T-cell (primary cell): ENCODE measurements around the gene CDK2. TPM values are rescaled to one million over a fixed set of nuclear protein-coding genes. Genes with fewer than 3 reads are reported as not detected.

Experiments
- ATAC-seq, 4 experiments: fragments of 200-7000 bp in 3 of 4; fragments of 150-1000 bp in 1 of 4; cut with Tn5 transposase; replicated peaks in 1 of 4; 1 replicate in 3 of 4; 2 replicates in 1 of 4; pipeline ENCODE4 v1.10.0; 2021; ENCODE audit warnings: moderate library complexity in 3 of 4, mild to moderate bottlenecking in 2 of 4, moderate number of reproducible peaks in 1 of 4
- CTCF ChIA-PET, 2 donors: fragments of 300-600 bp; sonication (Branson Sonifier 250); formaldehyde crosslinking; loops; one replicate each; lab custom pipeline; 2022; ENCODE audit warnings: antibody characterized with exemption in 2 of 2; lab: Charles Lee
- POLR2A ChIA-PET, 2 donors: fragments of 300-600 bp; sonication (Branson Sonifier 250); formaldehyde crosslinking; loops; one replicate each; lab custom pipeline; 2022; ENCODE audit warnings: antibody characterized with exemption in 2 of 2; lab: Charles Lee
- DNase-seq, 35 experiments: peaks; one replicate each; pipeline versions ENCODE4 v3.0.0 to v3.0.0-alpha.2; 2013 to 2023
- H3K27ac ChIP-seq: one replicate; pipeline ENCODE4 v1.5.1; 2013; ENCODE audit warnings: low read length
- H3K27me3 ChIP-seq, 2 experiments: replicated peaks in 1 of 2; 1 replicate in 1 of 2; 2 replicates in 1 of 2; pipeline versions ENCODE4 v1.6.1 to v1.7.0; 2013; ENCODE audit warnings: low read length in 1 of 2, mixed read lengths in 1 of 2; ENCODE audit not compliant: control insufficient read depth in 2 of 2, insufficient read depth in 2 of 2; ENCODE audit errors: extremely low read depth in 1 of 2
- H3K36me3 ChIP-seq, 2 donors: 1 replicate in 1 of 2; 2 replicates in 1 of 2; pipeline versions ENCODE4 v1.6.1 to v1.7.0; 2013; ENCODE audit warnings: low read length in 1 of 2; ENCODE audit not compliant: control insufficient read depth in 2 of 2, insufficient read depth in 1 of 2; ENCODE audit errors: extremely low read depth in 1 of 2
- H3K4me1 ChIP-seq, 2 experiments: 1 replicate in 1 of 2; 2 replicates in 1 of 2; pipeline versions ENCODE4 v1.6.1 to v1.7.0; 2013; ENCODE audit warnings: low read length in 2 of 2, mixed read lengths in 1 of 2; ENCODE audit not compliant: insufficient read depth in 2 of 2, control insufficient read depth in 1 of 2; ENCODE audit errors: extremely low read depth in 1 of 2
- H3K4me3 ChIP-seq, 2 donors: 1 replicate in 1 of 2; 2 replicates in 1 of 2; pipeline versions ENCODE4 v1.5.1 to v1.7.0; 2013; ENCODE audit warnings: mild to moderate bottlenecking in 2 of 2, low read length in 1 of 2, moderate library complexity in 1 of 2; ENCODE audit not compliant: control insufficient read depth in 1 of 2; ENCODE audit errors: extremely low read depth in 1 of 2
- H3K9me3 ChIP-seq: 2 replicates; pipeline ENCODE4 v1.7.0; 2013
- H3K27ac Mint-ChIP-seq, 2 donors: one replicate each; pipeline ENCODE4 v1.8.0; 2020 to 2021; ENCODE audit warnings: mild to moderate bottlenecking in 2 of 2, mixed read lengths in 2 of 2
- H3K27me3 Mint-ChIP-seq, 2 donors: one replicate each; pipeline ENCODE4 v1.8.0; 2021 to 2022; ENCODE audit warnings: mixed read lengths in 2 of 2
- H3K36me3 Mint-ChIP-seq: one replicate; pipeline ENCODE4 v1.8.0; 2021; ENCODE audit warnings: mixed read lengths
- H3K4me1 Mint-ChIP-seq, 3 donors: one replicate each; pipeline ENCODE4 v1.8.0; 2020 to 2022; ENCODE audit warnings: mixed read lengths in 3 of 3, mild to moderate bottlenecking in 1 of 3
- H3K4me3 Mint-ChIP-seq, 3 donors: one replicate each; pipeline ENCODE4 v1.8.0; 2020 to 2022; ENCODE audit warnings: mild to moderate bottlenecking in 3 of 3, mixed read lengths in 3 of 3, moderate library complexity in 3 of 3
- H3K9me3 Mint-ChIP-seq, 3 donors: one replicate each; pipeline ENCODE4 v1.8.0; 2020 to 2022; ENCODE audit warnings: mixed read lengths in 3 of 3
- WGBS: methylation state at CpG from one replicate; pipeline ENCODE4 v1.1.5; 2013; ENCODE audit warnings: missing lambda C conversion rate; ENCODE audit not compliant: insufficient coverage; 5-methylcytosine and 5-hydroxymethylcytosine counted together
- total RNA-seq, 35 experiments: library from RNA in 6 of 35; stranded (reverse) in 6 of 35; fragments of 120-200 nt in 1 of 35; gene quantifications; one replicate each; pipeline versions ENCODE4 v1.2.1 to v1.2.4 and lab custom pipeline; 2013 to 2026

The CDK2 gene
- total RNA-seq, 5 donors from 2014 or later (not counting 1 experiment from before 2014, with no cell fraction given): 17.8 to 32.3 (median 23.3) TPM

DNA sequence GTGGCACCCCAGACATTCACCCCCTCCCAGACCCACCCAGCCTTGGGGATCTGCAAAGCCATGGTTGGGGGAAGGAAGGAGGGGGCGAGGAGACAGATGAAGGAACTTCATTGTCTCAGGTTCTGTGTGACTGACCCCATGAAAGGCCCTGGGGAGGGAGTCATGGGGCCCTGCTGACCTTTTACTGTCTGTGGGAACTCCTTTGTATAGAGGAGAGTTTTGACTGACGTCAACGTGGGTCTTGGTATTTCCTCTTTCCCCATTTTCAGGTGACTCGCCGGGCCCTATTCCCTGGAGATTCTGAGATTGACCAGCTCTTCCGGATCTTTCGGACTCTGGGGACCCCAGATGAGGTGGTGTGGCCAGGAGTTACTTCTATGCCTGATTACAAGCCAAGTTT, 4.1 kb downstream of the CDK2 start:
- ATAC-seq (no peak), DNase-seq (no peak)
- ChIA-PET CTCF (no interaction called here), POLR2A (interaction anchor here in 1 of 2 donors (0.6 kb wide), 1 partner anchor 158 kb away, joined by 4 read pairs; no protein-coding TSS in a partner anchor)
- no peak overlapping the region for H3K4me3 Mint-ChIP-seq
- Histone ChIP-seq H3K4me3 (no peak overlapping the region), H3K9me3 (no peaks in the 10 kb centered on the region), H3K27ac (no peak overlapping the region), H3K4me1 (peaks cover 22 to 40% of the 10 kb centered on the region in 2 experiments), H3K27me3 (no peaks in the 10 kb centered on the region), H3K36me3 (peaks cover 0 to 7% of the 10 kb centered on the region in 2 donors)
- no peak overlapping the region for H3K27ac Mint-ChIP-seq
- peaks cover 26 to 28% (median 28%) of the 10 kb centered on the region in 3 donors for H3K4me1 Mint-ChIP-seq
- H3K9me3 Mint-ChIP-seq: no peaks in the 10 kb centered on the region
- H3K27me3 Mint-ChIP-seq: no peaks in the 10 kb centered on the region
- no peaks in the 10 kb centered on the region for H3K36me3 Mint-ChIP-seq
- WGBS: 86% methylated on average over 1 of the region's 7 CpGs

- peaks cover 24 to 32% of the 10 kb centered on the region in 2 experiments for H3K4me1 ChIP-seq
- Mint-ChIP-seq H3K4me1 (peaks cover 23 to 27% (median 25%) of the 10 kb centered on the region in 3 donors), H3K27ac (peak overlapping the region in 1 of 2 donors; percentile 9), H3K4me3 (peak overlapping the region in 1 of 3 donors; percentile 29), H3K9me3 (no peaks in the 10 kb centered on the region), H3K27me3 (no peaks in the 10 kb centered on the region), H3K36me3 (no peaks in the 10 kb centered on the region)
- ChIA-PET CTCF (interaction anchor here in 1 of 2 donors (2.0 kb wide), 1 partner anchor 233 kb away, joined by 12 read pairs; no protein-coding TSS in a partner anchor), POLR2A (no interaction called here)
- H3K36me3 ChIP-seq: peaks cover 0 to 7% of the 10 kb centered on the region in 2 donors
- ATAC-seq (no peak), DNase-seq (no peak)
- no CpG with 5 or more reads among the region's 3 CpGs for WGBS
- no peaks in the 10 kb centered on the region for H3K9me3 ChIP-seq
- H3K27ac ChIP-seq: no peak overlapping the region
- H3K4me3 ChIP-seq: no peak overlapping the region
- H3K27me3 ChIP-seq: no peaks in the 10 kb centered on the region
These were observed 5.4 kb downstream of the CDK2 start for GRCh38 chr12:55972042-55972441.

- Histone ChIP-seq H3K27ac (peak overlapping the region; percentile 70), H3K27me3 (no peaks in the 10 kb centered on the region), H3K4me3 (peak overlapping the region; percentile 56 to 87), H3K36me3 (peaks cover 0 to 9% of the 10 kb centered on the region in 2 donors), H3K4me1 (peaks cover 20 to 27% of the 10 kb centered on the region in 2 experiments), H3K9me3 (no peaks in the 10 kb centered on the region)
- H3K4me3 Mint-ChIP-seq: peak overlapping the region in 1 of 3 donors; percentile 29
- no peaks in the 10 kb centered on the region for H3K36me3 Mint-ChIP-seq
- no peaks in the 10 kb centered on the region for H3K27me3 Mint-ChIP-seq
- ChIA-PET CTCF (interaction anchor here in 1 of 2 donors (0.7 to 2.0 kb wide), 2 partner anchors 234 to 651 kb away, joined by 4 to 12 read pairs; no protein-coding TSS in a partner anchor), POLR2A (interaction anchor here in 1 of 2 donors (0.7 kb wide), 1 partner anchor 23 kb away, joined by 6 read pairs; no protein-coding TSS in a partner anchor)
- no peaks in the 10 kb centered on the region for H3K9me3 Mint-ChIP-seq
- peaks cover 23 to 26% (median 25%) of the 10 kb centered on the region in 3 donors for H3K4me1 Mint-ChIP-seq
- ATAC-seq: no peak
- no CpG with 5 or more reads among the region's 1 CpG for WGBS
- H3K27ac Mint-ChIP-seq: peak overlapping the region in 1 of 2 donors; percentile 9
- no peak for DNase-seq
These were observed 5.8 kb downstream of the CDK2 start for GRCh38 chr12:55972456-55972855.

DNA sequence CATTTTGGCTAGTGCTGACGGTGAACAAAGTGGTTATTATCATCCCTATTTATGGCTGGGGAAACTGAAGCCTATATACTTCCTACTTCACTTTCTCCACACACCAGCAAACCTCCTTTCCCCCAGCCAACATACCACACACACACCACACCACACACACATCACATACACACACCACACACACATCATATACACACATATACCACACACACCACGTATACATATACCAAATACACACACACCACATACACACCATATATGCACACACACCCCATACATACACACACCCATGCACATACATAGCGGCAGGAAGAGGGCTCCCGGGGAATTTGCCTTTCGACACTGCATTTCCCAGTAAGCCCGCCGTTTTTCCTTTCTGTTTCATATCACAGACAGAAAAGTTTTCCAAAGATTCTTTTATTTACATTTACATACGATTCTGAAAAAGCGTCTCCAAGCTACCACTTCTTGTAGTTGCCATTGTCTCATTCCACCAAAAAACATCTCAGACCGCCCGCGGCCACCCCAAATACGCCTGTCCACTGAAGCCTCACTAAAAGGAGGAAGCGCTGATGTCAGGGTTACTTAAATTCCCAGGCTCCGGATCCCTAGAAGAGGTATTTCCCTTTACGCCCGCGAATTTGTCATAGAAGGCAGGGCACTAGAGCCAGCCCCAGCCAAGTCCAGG, 6.4 kb downstream of the CDK2 start:
- 0% methylated on average over 16 of the region's 18 CpGs for WGBS
- H3K4me3 ChIP-seq: peak overlapping the region; percentile 56 to 87
- no peak overlapping the region for H3K4me3 Mint-ChIP-seq

DNA sequence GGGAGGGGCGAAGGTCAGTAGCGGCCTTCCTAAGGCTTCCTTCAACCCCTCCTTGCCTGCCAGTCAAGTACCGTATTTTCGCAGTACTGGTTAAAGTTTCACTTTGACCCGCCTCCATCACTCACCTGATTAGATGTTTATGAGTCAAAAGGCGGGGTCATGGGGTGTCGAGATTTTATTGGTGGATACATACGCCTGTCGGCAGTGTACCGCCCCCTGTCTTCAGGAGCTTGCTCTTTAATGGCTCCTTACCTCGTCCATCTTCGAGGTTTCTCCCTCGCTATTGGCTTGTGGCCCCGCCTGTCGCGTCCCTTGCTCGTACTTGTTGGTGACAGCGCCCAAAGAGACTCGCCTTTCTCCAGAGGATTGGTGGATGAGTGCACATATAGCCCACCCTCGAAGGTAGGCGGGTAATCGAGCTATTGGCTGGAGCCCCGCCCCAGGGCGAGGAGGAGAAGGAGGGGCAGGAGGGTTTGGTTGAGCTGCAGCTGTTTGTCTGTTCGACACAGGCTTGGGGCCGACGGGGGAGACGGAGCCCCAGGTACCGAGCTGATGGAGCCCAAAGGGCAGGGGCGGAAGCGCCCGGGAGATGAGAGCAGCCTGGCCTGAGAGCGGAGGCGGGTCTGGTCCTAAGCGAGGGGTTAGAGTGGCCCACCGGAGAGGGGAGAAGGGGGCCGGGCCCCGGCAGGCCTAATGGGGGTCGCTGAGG, 7.1 kb downstream of the CDK2 start, which contains the start of gene RAB5B:
TSS of gene RAB5B (plus strand) at position 480 of the 709 bp plus-strand sequence. CDS start 12,883 bp downstream, outside the sequence.
- H3K9me3 Mint-ChIP-seq: no peaks in the 10 kb centered on the region
- Histone ChIP-seq H3K36me3 (peaks cover 0 to 9% of the 10 kb centered on the region in 2 donors), H3K4me3 (peak within 1 kb of the TSS; percentile 69 to 89), H3K9me3 (no peaks in the 10 kb centered on the region), H3K27me3 (no peaks in the 10 kb centered on the region), H3K27ac (peak within 1 kb of the TSS; percentile 70), H3K4me1 (peaks cover 18 to 21% of the 10 kb centered on the region in 2 experiments)
- no peak within 1 kb of the TSS for H3K27ac Mint-ChIP-seq
- H3K4me3 Mint-ChIP-seq: no peak within 1 kb of the TSS
- CTCF ChIA-PET: interaction anchor here (0.5 to 2.5 kb wide), 30 partner anchors 8 to 663 kb away, joined by 3 to 26 read pairs (median 4); partner anchors contain the start of genes DNAJC14 (in 2 of the 2), ANKRD52 (in 1 of the 2), DGKA (in 1 of the 2) and ESYT1 (in 1 of the 2)
- DNase-seq: peak; percentile 92 to 100 (median 99)
- WGBS: 0% methylated on average over 28 of the region's 39 CpGs
- POLR2A ChIA-PET: interaction anchor here (0.5 to 2.5 kb wide), 26 partner anchors 8 to 706 kb away, joined by 3 to 15 read pairs (median 4); partner anchors contain the start of genes ORMDL2 (in 2 of the 2), SARNP (in 2 of the 2), DNAJC14 (in 1 of the 2) and IL23A (in 1 of the 2)
- H3K4me1 Mint-ChIP-seq: peaks cover 22 to 27% (median 24%) of the 10 kb centered on the region in 3 donors
- peaks cover 6% of the 10 kb centered on the region for H3K36me3 Mint-ChIP-seq
- H3K27me3 Mint-ChIP-seq: no peaks in the 10 kb centered on the region
- ATAC-seq: peak; percentile 91 to 93 (median 92)

More for the DNA sequence above, 6.4 kb downstream of the CDK2 start:
- no peaks in the 10 kb centered on the region for H3K9me3 ChIP-seq
- H3K27me3 ChIP-seq: no peaks in the 10 kb centered on the region
- H3K4me1 Mint-ChIP-seq: peaks cover 23 to 24% (median 24%) of the 10 kb centered on the region in 3 donors
- peaks cover 0 to 12% of the 10 kb centered on the region in 2 donors for H3K36me3 ChIP-seq
- POLR2A ChIA-PET: interaction anchor here (0.6 to 2.5 kb wide), 23 partner anchors 9 to 665 kb away, joined by 3 to 15 read pairs (median 4); partner anchors contain the start of genes ORMDL2 (in 2 of the 2), SARNP (in 2 of the 2), DNAJC14 (in 1 of the 2) and PA2G4 (in 1 of the 2)
- no peaks in the 10 kb centered on the region for H3K27me3 Mint-ChIP-seq
- H3K4me1 ChIP-seq: peaks cover 18 to 21% of the 10 kb centered on the region in 2 experiments
- ATAC-seq: no peak
- H3K36me3 Mint-ChIP-seq: peaks cover 3% of the 10 kb centered on the region
- CTCF ChIA-PET: interaction anchor here (0.5 to 2.5 kb wide), 26 partner anchors 10 to 663 kb away, joined by 3 to 26 read pairs (median 4); partner anchors contain the start of genes DNAJC14 (in 2 of the 2), ANKRD52 (in 1 of the 2), ESYT1 (in 1 of the 2) and ORMDL2 (in 1 of the 2)
- H3K9me3 Mint-ChIP-seq: no peaks in the 10 kb centered on the region
- H3K27ac ChIP-seq: peak overlapping the region; percentile 70
- H3K27ac Mint-ChIP-seq: no peak overlapping the region
- peak in 2 of 35 experiments; percentile 15 to 52 for DNase-seq
